Measurements from ENCODE around the gene PUM2. TPM values are rescaled to one million over a fixed set of nuclear protein-coding genes. Genes with fewer than 3 reads are reported as not detected.

PUM2 gene
- total and polyA plus RNA-seq, 2 of the 13 experiments (the other 11 are each of a cell fraction or from before 2014, with no cell fraction given): 69.6 to 69.8 TPM

DNA sequence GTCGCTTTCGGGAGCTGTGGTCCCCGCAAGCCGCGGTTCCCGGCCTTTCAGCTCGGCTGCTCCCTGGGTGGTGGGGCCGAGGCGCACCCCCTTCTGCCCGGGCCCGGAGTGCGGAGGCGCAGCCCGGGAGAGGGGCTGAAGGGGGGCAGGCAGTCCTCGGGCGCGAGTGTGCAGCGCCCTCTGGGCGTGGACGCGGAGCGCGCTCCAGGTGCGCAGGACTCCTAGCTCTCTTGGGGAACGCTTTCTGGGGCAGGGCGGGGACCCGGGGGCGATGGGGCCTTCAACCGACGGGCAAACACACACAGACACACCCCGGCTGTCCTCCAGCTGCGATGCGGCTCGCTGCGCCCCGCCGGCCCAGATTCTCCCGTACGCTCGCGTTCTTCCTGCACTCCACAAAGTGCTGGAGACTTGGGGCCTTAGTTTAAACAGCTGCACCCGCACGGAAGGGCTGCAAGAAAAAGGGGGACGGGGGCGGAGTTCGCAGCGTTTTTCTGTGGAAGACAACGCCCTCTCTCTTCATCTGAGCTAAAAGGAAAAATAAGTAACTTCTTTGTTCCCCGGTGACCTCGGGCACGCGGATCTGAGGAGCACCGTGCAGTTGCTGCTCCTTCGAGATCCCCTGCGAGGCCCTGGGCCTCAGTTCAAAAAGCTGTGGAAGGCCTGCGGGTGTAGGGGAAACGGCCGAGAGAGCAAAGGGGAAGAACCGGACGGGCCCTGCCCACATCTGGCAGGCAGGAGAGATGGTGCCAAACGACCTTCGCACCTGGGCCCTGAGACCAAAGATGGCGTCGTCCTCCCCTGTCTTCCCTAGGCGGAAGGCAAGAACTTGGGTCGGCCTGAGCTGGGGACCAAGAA lies 125.1 kb downstream of the PUM2 start (continued):
- TF ChIP-seq NR2C2 (CRISPR knock-in tag; IDR thresholded peaks at IDR 0.05; ENCODE audit: borderline replicate concordance): 0 out of 2 replicates have a peak, but pooled peaks have one; percentile 31
- no peak for TF ChIP-seq JARID2 (CRISPR knock-in tag; IDR thresholded peaks at IDR 0.05; ENCODE audit: insufficient replicate concordance)
- TF ChIP-seq THAP11 (CRISPR knock-in tag; IDR thresholded peaks at IDR 0.05): no peak; the same call in 1 of the 2 replicates
- no peak for TF ChIP-seq ZNF296 (CRISPR knock-in tag; conservative IDR thresholded peaks at IDR 0.05)
- no peak for TF ChIP-seq MYNN (CRISPR knock-in tag; IDR thresholded peaks at IDR 0.05; ENCODE audit: low read depth)
- TF ChIP-seq ZNF101 (CRISPR knock-in tag; IDR thresholded peaks at IDR 0.05; ENCODE audit: borderline replicate concordance, low read depth): 0 out of 2 replicates have a peak, but pooled peaks have one; percentile 32
- TF ChIP-seq ZNF75D (CRISPR knock-in tag; IDR thresholded peaks at IDR 0.05; ENCODE audit: borderline replicate concordance): no peak; the same call in 1 of the 2 replicates
- no peak for TF ChIP-seq ZFP36 (IDR thresholded peaks at IDR 0.05; ENCODE audit: borderline replicate concordance, low read depth, low read length, partially characterized antibody)
- TF ChIP-seq TRIM24 (CRISPR knock-in tag; IDR thresholded peaks at IDR 0.05): no peak
- TF ChIP-seq EED (CRISPR knock-in tag; IDR thresholded peaks at IDR 0.05): no peak; the same call in none of the 2 replicates
- TF ChIP-seq ZNF660 (CRISPR knock-in tag; IDR thresholded peaks at IDR 0.05; ENCODE audit: borderline replicate concordance, low read depth): no peak
- TF ChIP-seq ZNF501 (CRISPR knock-in tag; IDR thresholded peaks at IDR 0.05): peak; percentile 75
- no peak for TF ChIP-seq ZNF713 (CRISPR knock-in tag; IDR thresholded peaks at IDR 0.05)
- peak; percentile 88 for TF ChIP-seq CBX5 (CRISPR knock-in tag; IDR thresholded peaks at IDR 0.05; ENCODE audit: borderline replicate concordance)
- TF ChIP-seq ZFP36L1 (CRISPR knock-in tag; IDR thresholded peaks at IDR 0.05): no peak
- no peak for TF ChIP-seq RCOR2 (CRISPR knock-in tag; IDR thresholded peaks at IDR 0.05)
- no peak; the same call in 1 of the 2 replicates for TF ChIP-seq ZNF720 (CRISPR knock-in tag; IDR thresholded peaks at IDR 0.05)
- TF ChIP-seq ARNT (IDR thresholded peaks at IDR 0.05): no peak
- TF ChIP-seq, protein P1, sequence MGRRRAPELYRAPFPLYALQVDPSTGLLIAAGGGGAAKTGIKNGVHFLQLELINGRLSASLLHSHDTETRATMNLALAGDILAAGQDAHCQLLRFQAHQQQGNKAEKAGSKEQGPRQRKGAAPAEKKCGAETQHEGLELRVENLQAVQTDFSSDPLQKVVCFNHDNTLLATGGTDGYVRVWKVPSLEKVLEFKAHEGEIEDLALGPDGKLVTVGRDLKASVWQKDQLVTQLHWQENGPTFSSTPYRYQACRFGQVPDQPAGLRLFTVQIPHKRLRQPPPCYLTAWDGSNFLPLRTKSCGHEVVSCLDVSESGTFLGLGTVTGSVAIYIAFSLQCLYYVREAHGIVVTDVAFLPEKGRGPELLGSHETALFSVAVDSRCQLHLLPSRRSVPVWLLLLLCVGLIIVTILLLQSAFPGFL (CRISPR knock-in tag; IDR thresholded peaks at IDR 0.05): no peak
- 0 out of 2 replicates have a peak, but pooled peaks have one; percentile 6 for TF ChIP-seq GLI4 (CRISPR knock-in tag; IDR thresholded peaks at IDR 0.05; ENCODE audit: borderline replicate concordance)
- TF ChIP-seq ARID2 (CRISPR knock-in tag; IDR thresholded peaks at IDR 0.05; ENCODE audit: borderline replicate concordance): no peak; the same call in 1 of the 2 replicates
- TF ChIP-seq HES4 (CRISPR knock-in tag; IDR thresholded peaks at IDR 0.05; ENCODE audit: borderline replicate concordance): no peak
- no peak for TF ChIP-seq ZNF672 (CRISPR knock-in tag; IDR thresholded peaks at IDR 0.05)
- TF ChIP-seq, protein P2, sequence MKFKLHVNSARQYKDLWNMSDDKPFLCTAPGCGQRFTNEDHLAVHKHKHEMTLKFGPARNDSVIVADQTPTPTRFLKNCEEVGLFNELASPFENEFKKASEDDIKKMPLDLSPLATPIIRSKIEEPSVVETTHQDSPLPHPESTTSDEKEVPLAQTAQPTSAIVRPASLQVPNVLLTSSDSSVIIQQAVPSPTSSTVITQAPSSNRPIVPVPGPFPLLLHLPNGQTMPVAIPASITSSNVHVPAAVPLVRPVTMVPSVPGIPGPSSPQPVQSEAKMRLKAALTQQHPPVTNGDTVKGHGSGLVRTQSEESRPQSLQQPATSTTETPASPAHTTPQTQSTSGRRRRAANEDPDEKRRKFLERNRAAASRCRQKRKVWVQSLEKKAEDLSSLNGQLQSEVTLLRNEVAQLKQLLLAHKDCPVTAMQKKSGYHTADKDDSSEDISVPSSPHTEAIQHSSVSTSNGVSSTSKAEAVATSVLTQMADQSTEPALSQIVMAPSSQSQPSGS (CRISPR knock-in tag; IDR thresholded peaks at IDR 0.05): peak; percentile 58
- TF ChIP-seq ZNF317 (CRISPR knock-in tag; IDR thresholded peaks at IDR 0.05): peak; percentile 66; the same call in 1 of the 2 replicates
- TF ChIP-seq, protein P3, sequence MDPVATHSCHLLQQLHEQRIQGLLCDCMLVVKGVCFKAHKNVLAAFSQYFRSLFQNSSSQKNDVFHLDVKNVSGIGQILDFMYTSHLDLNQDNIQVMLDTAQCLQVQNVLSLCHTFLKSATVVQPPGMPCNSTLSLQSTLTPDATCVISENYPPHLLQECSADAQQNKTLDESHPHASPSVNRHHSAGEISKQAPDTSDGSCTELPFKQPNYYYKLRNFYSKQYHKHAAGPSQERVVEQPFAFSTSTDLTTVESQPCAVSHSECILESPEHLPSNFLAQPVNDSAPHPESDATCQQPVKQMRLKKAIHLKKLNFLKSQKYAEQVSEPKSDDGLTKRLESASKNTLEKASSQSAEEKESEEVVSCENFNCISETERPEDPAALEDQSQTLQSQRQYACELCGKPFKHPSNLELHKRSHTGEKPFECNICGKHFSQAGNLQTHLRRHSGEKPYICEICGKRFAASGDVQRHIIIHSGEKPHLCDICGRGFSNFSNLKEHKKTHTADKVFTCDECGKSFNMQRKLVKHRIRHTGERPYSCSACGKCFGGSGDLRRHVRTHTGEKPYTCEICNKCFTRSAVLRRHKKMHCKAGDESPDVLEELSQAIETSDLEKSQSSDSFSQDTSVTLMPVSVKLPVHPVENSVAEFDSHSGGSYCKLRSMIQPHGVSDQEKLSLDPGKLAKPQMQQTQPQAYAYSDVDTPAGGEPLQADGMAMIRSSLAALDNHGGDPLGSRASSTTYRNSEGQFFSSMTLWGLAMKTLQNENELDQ (CRISPR knock-in tag; IDR thresholded peaks at IDR 0.05; ENCODE audit: borderline replicate concordance): 0 out of 2 replicates have a peak, but pooled peaks have one; percentile 38
